Transverse colon (tissue), 4 donors: ENCODE measurements around the gene SMAD2. TPM values are rescaled to one million over a fixed set of nuclear protein-coding genes. Genes with fewer than 3 reads are reported as not detected.

Experiments used
- DNase-seq: peaks from one replicate; pipeline ENCODE4 v3.0.0-alpha.2; 2019
- H3K27ac ChIP-seq, 4 donors: fragments of 200-600 bp; sonication (generic); 2 replicates each; pipeline ENCODE4 v1.5.1; 2016 to 2018; ENCODE audit warnings: inconsistent platforms in 4 of 4
- H3K27me3 ChIP-seq: fragments of 200-600 bp; sonication (generic); 2 replicates; pipeline ENCODE4 v1.5.1; 2017; ENCODE audit warnings: inconsistent platforms
- H3K36me3 ChIP-seq, 4 donors: fragments of 200-600 bp; sonication (generic); 2 replicates each; pipeline ENCODE4 v1.5.1; 2017 to 2019; ENCODE audit warnings: inconsistent platforms in 4 of 4
- H3K4me1 ChIP-seq, 4 donors: fragments of 200-600 bp; sonication (generic); 2 replicates each; pipeline ENCODE4 v1.5.1; 2017 to 2020; ENCODE audit warnings: inconsistent platforms in 4 of 4
- H3K4me3 ChIP-seq, 4 donors: fragments of 200-600 bp; sonication (generic); 1 replicate in 1 of 4; 2 replicates in 3 of 4; pipeline versions ENCODE4 v1.5.1 to v1.6.1; 2017 to 2019; ENCODE audit warnings: inconsistent platforms in 4 of 4
- H3K9me3 ChIP-seq, 2 donors: fragments of 200-600 bp; sonication (generic); 2 replicates each; pipeline ENCODE4 v1.5.1; 2017 to 2019; ENCODE audit warnings: inconsistent platforms in 2 of 2
- EP300 ChIP-seq: sonication (generic); formaldehyde crosslinking; IDR thresholded peaks from one replicate; pipeline ENCODE4 v1.6.1; 2017; ENCODE audit warnings: antibody characterized with exemption, low read depth
- POLR2A ChIP-seq: fragments of 450-650 bp; IDR thresholded peaks from one replicate; pipeline ENCODE4 v1.6.1; 2016; ENCODE audit warnings: antibody characterized with exemption, mild to moderate bottlenecking, moderate library complexity
- POLR2AphosphoS5 ChIP-seq, 3 donors: sonication (generic); formaldehyde crosslinking; IDR thresholded peaks; one replicate each; pipeline ENCODE4 v1.6.1; 2016; ENCODE audit warnings: antibody characterized with exemption in 3 of 3
- WGBS, 2 donors: methylation state at CpG; one replicate each; pipeline ENCODE4 v1.1.5; 2018; ENCODE audit warnings: low coverage in 1 of 2; 5-methylcytosine and 5-hydroxymethylcytosine counted together
- in situ Hi-C, 4 donors: fragments of 200-750 bp; cut with MboI; loops; one replicate each; pipeline versions ENCODE4 v1.15.0 to v1.15.1; 2017; ENCODE audit warnings: low sequenced_read_pairs in 3 of 4, low pct_ligation_motif_present in 1 of 4, low pct_unique_long_range_greater_than_20kb in 1 of 4
- intact Hi-C: fragments of 100-400 bp; cut with DNase I; formaldehyde crosslinking; loops from one replicate; pipeline ENCODE4 v1.15.1; 2023; ENCODE audit warnings: low total_unique reads
- total RNA-seq, 4 donors: library from RNA; depleted of rRNA; stranded (reverse); fragments of >200 nt; gene quantifications; one replicate each; pipeline ENCODE4 v1.1.0, GENCODE V29; 2016
- TF ChIP-seq, protein P1 (sequence below), 5 experiments: fragments of 200-600 bp in 3 of 5; fragments of 450-650 bp in 2 of 5; sonication (generic) in 3 of 5; IDR thresholded peaks; 1 replicate in 2 of 5; 2 replicates in 3 of 5; pipeline ENCODE4 v1.5.1; 2016 to 2017; ENCODE audit warnings: antibody characterized with exemption in 5 of 5, inconsistent platforms in 3 of 5, mild to moderate bottlenecking in 2 of 5, moderate library complexity in 1 of 5

Gene SMAD2
- total RNA-seq, 4 donors from 2014 or later, result 17.9 to 68.8 (median 43.9) TPM

DNA sequence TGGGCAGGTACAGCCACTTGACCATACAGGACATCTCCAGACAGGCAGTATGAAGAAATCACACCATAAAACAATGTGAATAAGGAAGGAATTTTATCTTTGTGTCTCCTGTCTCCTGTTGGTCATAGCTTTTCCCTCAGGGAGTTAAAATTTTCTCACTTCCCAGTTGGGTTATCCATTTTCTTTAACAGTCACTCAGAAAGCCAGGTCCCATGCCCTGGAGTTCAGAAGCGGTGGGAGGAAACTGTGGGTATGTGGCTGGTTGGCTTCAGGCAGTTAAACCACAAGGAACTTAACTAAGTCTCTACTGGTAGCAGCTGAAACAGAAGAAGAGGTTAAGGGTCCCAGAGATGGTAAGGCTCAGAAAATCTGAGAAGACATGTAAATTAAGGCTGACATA lies 6.5 kb upstream of the SMAD2 start:
- Histone ChIP-seq H3K9me3 (no peaks in the 10 kb centered on the region), H3K27ac (no peak overlapping the region), H3K4me1 (no peaks in the 10 kb centered on the region), H3K36me3 (no peaks in the 10 kb centered on the region), H3K4me3 (no peak overlapping the region), H3K27me3 (no peaks in the 10 kb centered on the region)
- in situ Hi-C loops (no loop called here), intact Hi-C loops (no loop called here)
- no peak for DNase-seq
- TF ChIP-seq POLR2AphosphoS5 (IDR thresholded peaks at IDR 0.05), result no peak
- no peak for TF ChIP-seq POLR2A
- TF ChIP-seq EP300, result no peak
- TF ChIP-seq, protein P1, sequence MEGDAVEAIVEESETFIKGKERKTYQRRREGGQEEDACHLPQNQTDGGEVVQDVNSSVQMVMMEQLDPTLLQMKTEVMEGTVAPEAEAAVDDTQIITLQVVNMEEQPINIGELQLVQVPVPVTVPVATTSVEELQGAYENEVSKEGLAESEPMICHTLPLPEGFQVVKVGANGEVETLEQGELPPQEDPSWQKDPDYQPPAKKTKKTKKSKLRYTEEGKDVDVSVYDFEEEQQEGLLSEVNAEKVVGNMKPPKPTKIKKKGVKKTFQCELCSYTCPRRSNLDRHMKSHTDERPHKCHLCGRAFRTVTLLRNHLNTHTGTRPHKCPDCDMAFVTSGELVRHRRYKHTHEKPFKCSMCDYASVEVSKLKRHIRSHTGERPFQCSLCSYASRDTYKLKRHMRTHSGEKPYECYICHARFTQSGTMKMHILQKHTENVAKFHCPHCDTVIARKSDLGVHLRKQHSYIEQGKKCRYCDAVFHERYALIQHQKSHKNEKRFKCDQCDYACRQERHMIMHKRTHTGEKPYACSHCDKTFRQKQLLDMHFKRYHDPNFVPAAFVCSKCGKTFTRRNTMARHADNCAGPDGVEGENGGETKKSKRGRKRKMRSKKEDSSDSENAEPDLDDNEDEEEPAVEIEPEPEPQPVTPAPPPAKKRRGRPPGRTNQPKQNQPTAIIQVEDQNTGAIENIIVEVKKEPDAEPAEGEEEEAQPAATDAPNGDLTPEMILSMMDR (IDR thresholded peaks at IDR 0.05), result no peak
- WGBS, 2 donors, result 71 to 85% methylated on average over 1 of the region's 1 CpG

DNA sequence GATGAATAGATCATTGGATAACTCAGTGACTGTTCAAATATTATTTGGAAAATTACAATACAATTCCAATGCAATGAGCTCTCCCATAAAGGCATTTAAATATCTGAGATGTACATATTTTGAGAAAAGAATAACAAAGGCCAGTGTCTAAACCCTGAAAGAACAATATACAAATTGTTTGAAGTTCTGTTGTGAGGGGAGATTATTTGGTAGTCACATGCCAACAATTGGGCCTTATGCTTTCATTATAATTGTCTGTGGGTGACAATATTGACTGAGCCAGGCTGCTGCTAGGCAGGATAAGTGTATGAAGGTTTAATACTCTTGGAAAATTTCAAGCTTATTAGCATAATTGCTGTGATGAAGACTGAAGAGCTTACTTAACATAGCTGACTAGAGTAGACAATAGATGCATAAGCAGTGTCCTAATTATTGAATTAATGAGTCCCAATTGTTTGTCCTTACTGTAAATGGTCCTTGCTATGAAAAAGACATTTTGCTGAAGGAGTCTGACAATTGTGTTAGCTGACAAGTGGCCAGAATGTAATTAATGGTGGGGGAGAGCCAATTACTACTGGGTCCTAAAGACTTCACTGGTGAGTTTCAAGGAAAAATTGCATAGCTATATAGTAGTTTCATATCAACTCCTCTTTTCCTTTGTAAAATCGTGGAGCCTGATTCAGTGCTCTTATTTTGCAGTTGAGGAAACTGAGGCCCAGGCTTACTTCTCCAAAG lies 5.0 kb upstream of the SMAD2 start:
- H3K36me3 ChIP-seq, result no peaks in the 10 kb centered on the region
- in situ Hi-C loops, result no loop called here
- no peaks in the 10 kb centered on the region for H3K9me3 ChIP-seq
- peaks cover 0 to 6% (median 2%) of the 10 kb centered on the region in 4 donors for H3K4me1 ChIP-seq
- intact Hi-C loops, result no loop called here
- TF ChIP-seq, protein P1 (IDR thresholded peaks at IDR 0.05), result no peak
- no peak for DNase-seq
- 79% methylated on average over 1 of the region's 1 CpG; no CpG with 5 or more reads in 1 of the 2 donors for WGBS, 2 donors
- no peak overlapping the region for H3K27ac ChIP-seq
- no peak overlapping the region for H3K4me3 ChIP-seq
- no peaks in the 10 kb centered on the region for H3K27me3 ChIP-seq

DNA sequence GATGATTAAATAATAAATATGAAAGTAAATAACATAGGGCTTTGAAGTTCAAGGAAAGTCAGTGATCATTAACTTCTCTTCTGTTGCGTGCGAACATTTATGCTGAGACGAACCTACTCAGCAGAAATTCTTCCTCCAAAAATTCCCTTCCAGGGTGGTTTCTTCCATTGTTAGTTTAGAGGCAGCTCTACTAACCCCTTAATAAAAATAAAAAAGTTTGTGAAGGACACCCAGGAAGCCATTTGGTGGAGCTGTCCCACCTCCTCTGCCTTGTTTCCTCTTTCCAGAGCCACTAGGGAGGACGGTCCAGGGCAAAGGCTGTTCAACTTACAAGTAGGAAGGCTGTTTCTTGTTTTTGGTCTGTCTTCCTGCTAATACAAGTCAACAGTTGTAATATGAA lies 2.1 kb upstream of the SMAD2 start:
- Histone ChIP-seq H3K4me3 (no peak overlapping the region), H3K4me1 (peaks cover 0 to 26% (median 20%) of the 10 kb centered on the region in 4 donors), H3K27me3 (no peaks in the 10 kb centered on the region), H3K36me3 (no peaks in the 10 kb centered on the region), H3K27ac (no peak overlapping the region), H3K9me3 (no peaks in the 10 kb centered on the region)
- intact Hi-C loops (no loop called here), in situ Hi-C loops (no loop called here)
- WGBS, 2 donors, result 86 to 92% methylated on average over 3 to 4 of the region's 4 CpGs
- TF ChIP-seq EP300, result no peak
- no peak for TF ChIP-seq POLR2AphosphoS5 (IDR thresholded peaks at IDR 0.05)
- TF ChIP-seq, protein P1 (IDR thresholded peaks at IDR 0.05), result no peak
- no peak for TF ChIP-seq POLR2A
- no peak for DNase-seq

DNA sequence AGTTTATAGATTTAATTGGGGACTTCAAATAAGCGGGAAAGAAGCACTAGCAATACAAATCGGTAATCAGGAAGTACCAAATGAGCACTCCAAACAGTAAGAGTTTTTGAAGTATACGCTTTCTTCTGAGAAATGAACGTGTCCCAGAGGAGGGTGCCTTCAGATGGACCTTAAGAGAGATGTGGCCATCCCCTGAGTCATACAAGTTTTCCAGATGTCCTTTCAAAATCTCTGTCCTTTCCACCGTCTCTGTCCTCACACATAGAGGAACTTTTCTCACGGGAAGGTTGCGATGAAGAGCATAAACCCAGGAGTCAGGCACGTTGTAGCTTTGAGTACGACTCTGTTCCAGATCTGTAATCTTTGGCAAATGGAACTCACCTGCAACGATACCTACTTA lies 1.7 kb upstream of the SMAD2 start:
- intact Hi-C loops (no loop called here), in situ Hi-C loops (no loop called here)
- Histone ChIP-seq H3K4me1 (peaks cover 0 to 30% (median 24%) of the 10 kb centered on the region in 4 donors), H3K36me3 (no peaks in the 10 kb centered on the region), H3K27ac (peak overlapping the region; percentile 91 to 99 (median 98)), H3K4me3 (no peak overlapping the region), H3K27me3 (no peaks in the 10 kb centered on the region), H3K9me3 (no peaks in the 10 kb centered on the region)
- TF ChIP-seq POLR2A (no peak), EP300 (no peak), POLR2AphosphoS5 (IDR thresholded peaks at IDR 0.05) (no peak)
- TF ChIP-seq, protein P1 (IDR thresholded peaks at IDR 0.05), result no peak
- 82 to 84% methylated on average over 7 to 10 of the region's 10 CpGs for WGBS, 2 donors
- DNase-seq, result no peak
